Left lung (tissue), 10 donors: ENCODE measurements around the gene RHOG. TPM values are rescaled to one million over a fixed set of nuclear protein-coding genes. Genes with fewer than 3 reads are reported as not detected.

Source experiments
- ATAC-seq: fragments of 200-7000 bp; cut with Tn5 transposase; one replicate; pipeline ENCODE4 v1.9.1; 2020; ENCODE audit warnings: moderate library complexity
- DNase-seq, 4 donors: peaks; one replicate each; pipeline ENCODE4 v3.0.0-alpha.2; 2013 to 2020
- H3K27ac ChIP-seq, 2 donors: fragments of 200-600 bp; sonication (generic) in 1 of 2; one replicate each; pipeline versions ENCODE4 v1.5.0 to v1.8.0; 2020 to 2021
- H3K27me3 ChIP-seq, 2 donors: fragments of 200-600 bp; sonication (generic) in 1 of 2; one replicate each; pipeline versions ENCODE4 v1.5.0 to v1.8.0; 2020 to 2021
- H3K36me3 ChIP-seq, 2 donors: fragments of 200-600 bp; sonication (generic) in 1 of 2; one replicate each; pipeline versions ENCODE4 v1.5.0 to v1.8.0; 2020 to 2021
- H3K4me1 ChIP-seq, 2 donors: fragments of 200-600 bp; one replicate each; pipeline ENCODE4 v1.8.0; 2021
- H3K4me3 ChIP-seq, 2 donors: fragments of 200-600 bp; sonication (generic) in 1 of 2; one replicate each; pipeline versions ENCODE4 v1.5.0 to v1.8.0; 2020 to 2021; ENCODE audit warnings: mild to moderate bottlenecking in 1 of 2
- H3K9me3 ChIP-seq, 2 donors: fragments of 200-600 bp; sonication (generic) in 1 of 2; one replicate each; pipeline versions ENCODE4 v1.5.0 to v1.8.0; 2020 to 2021
- CTCF ChIP-seq, 2 donors: fragments of 200-600 bp; sonication (generic) in 1 of 2; IDR thresholded peaks; one replicate each; pipeline versions ENCODE4 v1.5.0 to v1.8.0; 2021; ENCODE audit warnings: antibody characterized with exemption in 2 of 2
- intact Hi-C, 2 donors: fragments of 100-400 bp; cut with DNase I; formaldehyde crosslinking; loops; one replicate each; pipeline versions ENCODE4 v1.11.2 to v1.14.2; 2022
- polyA plus RNA-seq, 6 donors: library from polyadenylated mRNA; unstranded; fragments of 120-200 nt; gene quantifications; one replicate each; pipeline ENCODE4 v1.2.1, GENCODE V29; 2013; ENCODE audit not compliant: insufficient read length in 6 of 6
- total RNA-seq, 2 donors: library from RNA; stranded (reverse); fragmentation: NEBNext Ultra II Directional; extraction: Animal tissue kit (Norgen Biotek cat#: 25700); gene quantifications; one replicate each; pipeline ENCODE4 v1.2.1, GENCODE V29; 2021
- donor health status: DM: no; HTN: yes; CAD: no.
- donor health status: DM: no; HTN: no; CAD: no.

RHOG gene
- total and polyA plus RNA-seq, 8 donors, result 22.0 to 109 (median 29.4) TPM

- H3K27me3 ChIP-seq, result no peaks in the 10 kb centered on the region
- peaks cover 0 to 3% of the 10 kb centered on the region in 2 donors for H3K4me1 ChIP-seq
- no peaks in the 10 kb centered on the region for H3K36me3 ChIP-seq
- no peak overlapping the region for H3K4me3 ChIP-seq
- TF ChIP-seq CTCF (IDR thresholded peaks at IDR 0.05), result no peak
- no peak for ATAC-seq
- no peak overlapping the region for H3K27ac ChIP-seq
- no peaks in the 10 kb centered on the region for H3K9me3 ChIP-seq
- intact Hi-C loops, result no loop called here
- DNase-seq, result no peak
Measured at GRCh38 chr11:3803726-3804495, 36.8 kb downstream of the RHOG start.

DNA sequence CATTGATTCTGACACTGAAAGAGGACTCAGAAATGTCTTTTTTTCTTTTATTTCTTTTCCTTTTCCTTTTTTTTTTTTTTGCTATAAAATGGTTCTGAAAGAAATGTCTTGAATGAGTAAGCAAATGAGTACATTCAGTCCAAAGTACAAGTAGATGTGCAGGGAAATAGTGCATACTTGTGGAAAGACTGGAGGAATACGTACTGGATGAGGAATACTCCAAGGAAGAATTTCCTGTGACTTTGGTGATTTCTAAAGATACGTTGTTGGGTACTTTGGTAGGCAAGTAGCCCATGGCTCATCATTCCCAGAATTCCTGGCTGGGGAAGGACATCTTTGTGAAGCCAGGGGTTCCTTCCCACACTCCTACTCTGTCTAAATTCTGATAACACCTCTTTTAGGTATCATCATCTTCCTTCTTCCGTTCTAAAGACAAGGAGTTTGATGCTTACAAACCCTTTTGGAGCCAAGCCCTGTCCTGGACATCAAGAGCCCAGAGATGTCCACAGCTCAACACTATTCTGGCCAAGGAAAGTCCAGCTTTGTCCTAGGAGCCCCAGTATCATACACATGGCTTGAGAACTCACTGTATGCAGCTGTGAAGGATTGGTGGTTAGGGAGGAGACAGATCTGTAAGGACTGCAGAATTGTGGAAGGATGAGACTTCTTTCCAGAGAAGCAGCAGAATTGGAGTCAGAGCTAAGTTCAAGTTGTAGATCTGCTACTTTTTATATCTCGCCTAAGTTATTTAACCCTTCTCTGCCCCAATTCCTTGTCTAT, 38.6 kb downstream of the RHOG start:
- intact Hi-C loops, result no loop called here
- Histone ChIP-seq H3K36me3 (no peaks in the 10 kb centered on the region), H3K4me3 (no peak overlapping the region), H3K9me3 (no peaks in the 10 kb centered on the region), H3K27ac (no peak overlapping the region), H3K4me1 (peaks cover 0 to 10% of the 10 kb centered on the region in 2 donors), H3K27me3 (no peaks in the 10 kb centered on the region)
- DNase-seq (no peak), ATAC-seq (no peak)
- no peak for TF ChIP-seq CTCF (IDR thresholded peaks at IDR 0.05)

GRCh38 chr11:3799873-3800272, 40.9 kb downstream of the RHOG start:
- no peak for TF ChIP-seq CTCF (IDR thresholded peaks at IDR 0.05)
- H3K4me1 ChIP-seq, result peaks cover 16 to 27% of the 10 kb centered on the region in 2 donors
- ATAC-seq, result no peak
- H3K27ac ChIP-seq, result no peak overlapping the region
- H3K27me3 ChIP-seq, result no peaks in the 10 kb centered on the region
- no peak for DNase-seq
- no peaks in the 10 kb centered on the region for H3K9me3 ChIP-seq
- no peak overlapping the region for H3K4me3 ChIP-seq
- no peaks in the 10 kb centered on the region for H3K36me3 ChIP-seq
- intact Hi-C loops, result no loop called here

DNA sequence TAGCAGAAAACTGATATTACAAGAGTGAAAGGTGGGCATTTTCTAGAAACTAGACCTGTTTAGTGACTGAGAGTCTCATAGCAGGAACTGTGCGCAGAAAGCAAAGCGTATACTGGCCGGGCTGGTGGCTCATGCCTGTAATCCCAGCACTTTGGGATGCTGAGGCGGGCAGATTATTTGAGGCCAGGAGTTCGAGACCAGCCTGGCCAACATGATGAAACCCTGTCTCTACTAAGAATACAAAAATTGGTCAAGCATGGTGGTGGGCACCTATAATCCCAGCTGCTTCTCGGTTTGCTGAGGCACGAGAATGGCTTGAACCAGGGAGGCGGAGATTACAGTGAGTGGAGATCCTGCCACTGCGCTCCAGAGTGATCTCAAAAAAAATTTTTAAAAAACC, 41.6 kb downstream of the RHOG start:
- ATAC-seq, result no peak
- TF ChIP-seq CTCF (IDR thresholded peaks at IDR 0.05), result no peak
- no peak overlapping the region for H3K4me3 ChIP-seq
- peaks cover 0 to 2% of the 10 kb centered on the region in 2 donors for H3K36me3 ChIP-seq
- no peak overlapping the region for H3K27ac ChIP-seq
- H3K9me3 ChIP-seq, result no peaks in the 10 kb centered on the region
- H3K27me3 ChIP-seq, result no peaks in the 10 kb centered on the region
- H3K4me1 ChIP-seq, result peaks cover 16 to 35% of the 10 kb centered on the region in 2 donors
- intact Hi-C loops, result no loop called here
- no peak for DNase-seq
